Right lobe of liver (tissue), 4 donors: ENCODE data around the gene CD9.

ENCODE experiments used
- CTCF ChIP-seq, 4 donors: fragments of 200-600 bp in 3 of 4; fragments of 450-650 bp in 1 of 4; IDR thresholded peaks; one replicate each; pipeline versions ENCODE4 v1.5.1 to v1.8.0; 2016 to 2022; ENCODE audit warnings: antibody characterized with exemption in 4 of 4, mild to moderate bottlenecking in 2 of 4
- POLR2A ChIP-seq: fragments of 450-650 bp; IDR thresholded peaks from one replicate; pipeline ENCODE4 v1.6.1; 2017; ENCODE audit warnings: antibody characterized with exemption, mild to moderate bottlenecking
- donor health status: DM: no; HTN: no; CAD: no.
- donor health status: DM: no; HTN: no; CAD: no.
- donor health status: DM: no; HTN: yes; CAD: no.

- TF ChIP-seq POLR2A (no peak), CTCF (IDR thresholded peaks at IDR 0.05) (no peak)
These were observed 77.8 kb downstream of the CD9 start for GRCh38 chr12:6277982-6278438.
